ENCODE measurements around the gene TAS2R10. TPM values are rescaled to one million over a fixed set of nuclear protein-coding genes. Genes with fewer than 3 reads are reported as not detected.

Gene TAS2R10
- total RNA-seq, 1 experiment from 2014 or later = 1.1 TPM

- no peak overlapping the region for H3K27ac ChIP-seq (ENCODE audit: low read depth, low read length, poor library complexity, severe bottlenecking)
- ChIA-PET POLR2A (ENCODE audit: low non-redundant PET) (no interaction called here), CTCF (no interaction called here)
- DNase-seq (ENCODE audit: low spot score) = no peak
- intact Hi-C loops (cut with micrococcal nuclease; ENCODE audit: unreplicated experiment) = no loop called here
- no TSS peak for BruUV-seq (replicated peaks)
- H3K36me3 ChIP-seq (ENCODE audit: insufficient read depth, low read length, poor library complexity, severe bottlenecking) = no peaks in the 10 kb centered on the region
- H3K4me1 ChIP-seq (ENCODE audit: insufficient read depth, low read length, poor library complexity, severe bottlenecking) = no peaks in the 10 kb centered on the region
- H3K4me3 ChIP-seq (ENCODE audit: low read depth, low read length, poor library complexity, severe bottlenecking) = no peak overlapping the region
- no peaks in the 10 kb centered on the region for H3K27me3 ChIP-seq (replicated peaks; ENCODE audit: insufficient read depth, low read depth, low read length, poor library complexity)
- no peak for TF ChIP-seq EZH2 (IDR thresholded peaks at IDR 0.05; ENCODE audit: borderline replicate concordance, low read depth, low read length, poor library complexity, severe bottlenecking)
- TF ChIP-seq CTCF (conservative IDR thresholded peaks at IDR 0.05; ENCODE audit: low read depth, low read length) = no peak
- peaks cover 4% of the 10 kb centered on the region for H3K9me3 ChIP-seq (ENCODE audit: low read depth, low read length, poor library complexity, severe bottlenecking)
Observed at GRCh38 chr12:10853776-10854175, 27.6 kb upstream of the TAS2R10 start.

GRCh38 chr12:10851243-10851858 is 25.2 kb upstream of the TAS2R10 start:
- DNase-seq (ENCODE audit: low spot score) = no peak
- TF ChIP-seq EZH2 (IDR thresholded peaks at IDR 0.05; ENCODE audit: borderline replicate concordance, low read depth, low read length, poor library complexity, severe bottlenecking) (no peak), CTCF (conservative IDR thresholded peaks at IDR 0.05; ENCODE audit: low read depth, low read length) (no peak)
- ChIA-PET POLR2A (ENCODE audit: low non-redundant PET) (no interaction called here), CTCF (no interaction called here)
- no TSS peak for BruUV-seq (replicated peaks)
- Histone ChIP-seq H3K4me1 (ENCODE audit: insufficient read depth, low read length, poor library complexity, severe bottlenecking) (no peaks in the 10 kb centered on the region), H3K4me3 (ENCODE audit: low read depth, low read length, poor library complexity, severe bottlenecking) (no peak overlapping the region), H3K27ac (ENCODE audit: low read depth, low read length, poor library complexity, severe bottlenecking) (no peak overlapping the region), H3K36me3 (ENCODE audit: insufficient read depth, low read length, poor library complexity, severe bottlenecking) (no peaks in the 10 kb centered on the region), H3K9me3 (ENCODE audit: low read depth, low read length, poor library complexity, severe bottlenecking) (peaks cover 4% of the 10 kb centered on the region), H3K27me3 (replicated peaks; ENCODE audit: insufficient read depth, low read depth, low read length, poor library complexity) (no peaks in the 10 kb centered on the region)
- intact Hi-C loops (cut with micrococcal nuclease; ENCODE audit: unreplicated experiment) = no loop called here

GRCh38 chr12:10849425-10849878 is 23.3 kb upstream of the TAS2R10 start, which contains the start of gene PRR4:
Gene PRR4 (minus strand): TSS chr12:10849475. CDS start chr12:10849437, 38 bp downstream.
- BruUV-seq (replicated peaks) = no TSS peak
- TF ChIP-seq CTCF (conservative IDR thresholded peaks at IDR 0.05; ENCODE audit: low read depth, low read length) (no peak), EZH2 (IDR thresholded peaks at IDR 0.05; ENCODE audit: borderline replicate concordance, low read depth, low read length, poor library complexity, severe bottlenecking) (no peak)
- no peaks in the 10 kb centered on the region for H3K27me3 ChIP-seq (replicated peaks; ENCODE audit: insufficient read depth, low read depth, low read length, poor library complexity)
- H3K27ac ChIP-seq (ENCODE audit: low read depth, low read length, poor library complexity, severe bottlenecking) = no peak within 1 kb of the TSS
- no peaks in the 10 kb centered on the region for H3K9me3 ChIP-seq (ENCODE audit: low read depth, low read length, poor library complexity, severe bottlenecking)
- H3K4me3 ChIP-seq (ENCODE audit: low read depth, low read length, poor library complexity, severe bottlenecking) = no peak within 1 kb of the TSS
- intact Hi-C loops (cut with micrococcal nuclease; ENCODE audit: unreplicated experiment) = no loop called here
- POLR2A ChIA-PET (ENCODE audit: low non-redundant PET) = no interaction called here
- CTCF ChIA-PET = no interaction called here
- no peak for DNase-seq (ENCODE audit: low spot score)
- no peaks in the 10 kb centered on the region for H3K36me3 ChIP-seq (ENCODE audit: insufficient read depth, low read length, poor library complexity, severe bottlenecking)
- no peaks in the 10 kb centered on the region for H3K4me1 ChIP-seq (ENCODE audit: insufficient read depth, low read length, poor library complexity, severe bottlenecking)
